Measurements from ENCODE around the gene PCDHGA1.
"Not testable (repeated sequence)": the region's sequence is repeated elsewhere in the genome, so short reads cannot be mapped to it uniquely, and the experiment has no call there.

The PCDHGA1 gene

DNA sequence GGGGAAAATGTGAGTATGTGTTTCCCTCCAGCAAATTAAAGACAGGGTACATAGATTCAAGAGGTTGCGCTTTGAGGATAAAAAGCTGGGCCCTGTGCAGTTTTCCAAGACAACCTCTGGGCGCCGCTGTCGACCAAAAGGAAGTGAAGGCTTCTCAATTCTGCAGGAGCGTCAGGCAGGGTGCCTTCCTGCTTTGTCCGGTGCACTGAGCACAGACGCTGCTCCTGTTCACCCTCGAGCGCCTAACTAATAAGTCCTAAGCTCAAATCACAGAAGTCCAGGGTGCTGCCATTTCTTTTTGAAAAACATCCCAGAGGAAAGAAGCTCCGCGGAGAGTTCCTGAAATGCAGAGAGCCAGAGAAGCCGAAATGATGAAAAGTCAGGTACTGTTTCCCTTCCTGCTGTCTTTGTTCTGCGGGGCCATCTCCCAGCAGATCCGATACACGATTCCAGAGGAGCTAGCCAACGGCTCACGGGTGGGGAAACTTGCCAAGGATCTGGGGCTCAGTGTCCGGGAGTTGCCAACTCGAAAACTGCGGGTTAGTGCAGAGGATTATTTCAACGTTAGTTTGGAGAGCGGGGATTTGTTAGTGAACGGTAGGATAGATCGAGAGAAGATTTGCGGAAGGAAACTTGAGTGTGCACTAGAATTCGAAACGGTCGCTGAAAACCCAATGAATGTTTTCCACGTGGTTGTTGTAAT is 19.8 kb downstream of the PCDHGA1 start, which contains the start of gene PCDHGB1:
PCDHGB1 (plus strand) TSS at position 183 of the 703 bp plus-strand sequence; CDS start at position 345, 162 bp downstream.
- DNase-seq: no peak

DNA sequence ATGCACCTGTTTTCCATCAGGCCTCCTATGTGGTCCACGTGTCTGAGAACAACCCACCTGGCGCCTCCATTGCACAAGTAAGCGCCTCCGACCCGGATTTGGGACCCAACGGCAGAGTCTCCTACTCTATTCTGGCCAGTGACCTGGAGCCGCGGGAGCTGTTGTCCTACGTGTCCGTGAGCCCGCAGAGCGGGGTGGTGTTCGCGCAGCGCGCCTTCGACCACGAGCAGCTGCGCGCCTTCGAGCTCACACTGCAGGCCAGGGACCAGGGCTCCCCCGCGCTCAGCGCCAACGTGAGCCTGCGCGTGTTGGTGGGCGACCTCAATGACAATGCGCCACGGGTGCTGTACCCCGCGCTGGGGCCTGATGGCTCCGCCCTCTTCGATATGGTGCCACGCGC is 21.3 kb downstream of the PCDHGA1 start:
- no peak for DNase-seq

DNA sequence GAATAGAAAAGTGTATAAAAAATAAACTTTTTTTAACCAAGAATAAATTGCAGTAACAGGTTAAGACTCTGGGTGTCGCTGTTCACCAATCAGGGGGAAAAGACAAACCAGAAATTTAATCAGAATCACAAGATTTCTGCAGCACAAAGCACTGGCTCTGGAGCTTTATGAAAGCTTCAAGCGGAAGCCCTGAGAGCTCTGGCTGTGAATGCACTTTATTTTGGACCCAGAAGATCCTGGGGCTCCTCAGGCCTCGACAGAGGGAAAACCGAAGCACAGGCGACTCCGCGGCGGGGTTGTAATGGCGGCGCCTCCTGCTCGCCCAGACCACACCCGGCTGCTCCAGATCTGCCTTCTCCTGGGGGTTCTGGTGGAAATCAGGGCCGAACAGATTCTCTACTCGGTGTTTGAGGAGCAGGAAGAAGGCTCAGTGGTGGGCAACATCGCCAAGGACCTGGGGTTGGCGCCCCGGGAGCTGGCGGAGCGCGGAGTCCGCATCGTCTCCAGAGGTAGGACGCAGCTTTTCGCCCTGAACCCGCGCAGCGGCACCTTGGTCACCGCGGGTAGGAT is 24.7 kb downstream of the PCDHGA1 start, which contains the start of gene PCDHGA4:
PCDHGA4 (plus strand) TSS at position 122 of the 570 bp plus-strand sequence; CDS start at position 209, 87 bp downstream.
- DNase-seq: no peak

DNA sequence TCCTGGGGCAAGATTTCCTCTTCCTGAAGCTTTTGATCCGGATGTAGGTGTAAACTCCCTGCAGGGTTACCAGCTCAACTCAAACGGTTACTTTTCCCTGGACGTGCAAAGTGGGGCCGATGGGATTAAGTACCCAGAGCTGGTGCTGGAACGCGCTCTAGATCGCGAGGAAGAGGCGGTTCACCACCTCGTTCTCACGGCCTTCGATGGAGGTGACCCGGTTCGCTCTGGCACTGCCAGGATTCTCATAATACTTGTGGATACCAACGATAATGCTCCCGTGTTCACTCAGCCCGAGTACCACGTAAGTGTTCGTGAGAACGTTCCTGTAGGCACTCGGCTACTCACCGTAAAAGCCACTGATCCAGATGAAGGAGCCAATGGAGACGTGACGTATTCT is 25.3 kb downstream of the PCDHGA1 start:
- no peak for DNase-seq

DNA sequence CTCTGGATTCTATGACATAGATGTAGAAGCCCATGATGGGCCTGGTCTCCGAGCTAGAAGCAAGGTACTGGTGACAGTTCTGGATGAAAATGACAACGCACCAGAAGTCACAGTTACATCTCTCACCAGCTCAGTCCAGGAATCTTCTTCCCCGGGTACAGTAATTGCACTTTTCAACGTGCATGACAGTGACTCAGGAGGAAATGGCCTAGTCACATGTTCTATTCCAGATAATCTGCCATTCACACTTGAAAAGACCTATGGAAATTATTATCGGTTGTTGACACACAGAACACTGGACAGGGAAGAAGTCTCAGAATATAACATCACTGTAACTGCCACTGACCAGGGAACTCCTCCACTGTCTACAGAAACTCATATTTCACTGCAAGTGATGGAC is 25.8 kb downstream of the PCDHGA1 start:
- DNase-seq: no peak

DNA sequence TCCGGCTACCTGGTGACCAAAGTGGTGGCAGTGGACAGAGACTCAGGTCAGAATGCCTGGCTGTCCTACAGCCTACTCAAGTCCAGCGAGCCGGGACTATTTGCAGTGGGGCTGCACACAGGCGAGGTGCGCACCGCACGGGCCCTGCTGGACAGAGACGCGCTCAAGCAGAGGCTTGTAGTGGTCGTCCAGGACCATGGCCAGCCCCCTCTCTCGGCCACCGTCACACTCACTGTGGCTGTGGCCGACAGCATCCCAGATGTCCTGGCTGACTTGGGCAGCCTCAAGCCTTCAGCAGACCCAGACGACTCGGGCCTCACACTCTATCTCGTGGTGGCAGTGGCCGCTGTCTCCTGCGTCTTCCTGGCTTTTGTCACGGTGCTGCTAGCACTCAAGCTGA is 26.6 kb downstream of the PCDHGA1 start:
- no peak for DNase-seq

DNA sequence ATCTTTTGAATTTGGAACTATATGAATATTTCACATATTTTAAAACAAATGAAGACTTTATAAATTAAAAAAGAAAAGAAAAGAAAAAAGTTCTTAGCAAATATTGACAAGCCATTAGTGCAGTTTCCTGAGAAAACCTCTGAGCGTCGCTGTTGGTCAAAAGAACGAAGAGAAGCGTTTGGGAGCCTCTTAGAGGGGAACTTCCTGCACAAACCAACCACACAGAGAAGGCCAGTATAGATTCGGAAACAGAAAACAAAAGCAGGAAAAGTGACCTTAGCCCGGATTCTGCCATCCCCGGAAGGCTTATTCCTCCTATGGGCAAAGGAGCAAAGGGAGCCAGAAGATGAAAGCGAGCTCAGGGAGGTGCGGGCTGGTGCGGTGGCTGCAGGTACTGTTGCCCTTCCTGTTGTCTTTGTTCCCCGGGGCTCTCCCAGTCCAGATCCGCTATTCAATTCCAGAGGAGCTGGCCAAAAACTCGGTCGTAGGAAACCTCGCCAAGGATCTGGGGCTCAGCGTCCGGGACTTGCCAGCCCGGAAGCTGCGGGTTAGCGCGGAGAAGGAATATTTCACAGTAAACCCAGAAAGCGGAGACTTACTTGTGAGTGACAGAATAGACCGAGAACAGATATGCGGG is 29.6 kb downstream of the PCDHGA1 start, which contains the start of gene PCDHGB2:
PCDHGB2 (plus strand) TSS at position 205 of the 637 bp plus-strand sequence; CDS start at position 347, 142 bp downstream.
- no peak for DNase-seq

DNA sequence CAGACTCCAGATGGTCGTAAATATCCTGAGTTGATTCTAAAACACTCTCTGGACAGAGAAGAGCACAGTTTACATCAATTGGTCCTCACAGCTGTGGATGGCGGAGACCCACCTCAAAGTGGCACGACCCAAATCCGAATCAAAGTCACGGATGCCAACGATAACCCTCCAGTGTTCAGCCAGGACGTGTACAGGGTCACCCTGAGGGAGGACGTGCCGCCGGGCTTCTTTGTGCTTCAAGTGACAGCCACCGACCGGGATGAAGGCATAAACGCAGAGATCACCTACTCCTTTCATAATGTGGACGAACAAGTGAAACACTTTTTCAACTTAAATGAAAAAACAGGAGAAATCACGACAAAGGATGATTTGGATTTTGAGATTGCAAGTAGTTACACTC is 30.4 kb downstream of the PCDHGA1 start:
- no peak for DNase-seq

DNA sequence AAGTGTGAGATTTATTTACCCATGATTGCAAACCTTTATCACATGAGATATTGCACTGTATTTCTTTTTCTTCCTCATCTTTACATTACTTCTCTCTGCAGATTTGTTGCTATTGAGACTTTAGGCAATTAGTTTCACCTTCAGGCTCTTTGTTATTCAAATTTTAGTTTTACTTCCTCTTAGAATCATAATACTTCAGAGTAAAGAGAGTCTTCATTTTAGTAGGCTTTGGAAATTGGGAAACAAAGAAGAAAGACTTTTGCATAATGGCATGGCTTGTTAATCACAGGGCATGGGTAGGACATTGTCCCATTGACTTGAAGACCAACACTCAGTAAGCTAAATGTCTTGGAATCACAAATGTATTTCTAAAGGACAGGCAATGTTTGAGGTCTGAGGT is 32.4 kb downstream of the PCDHGA1 start:
- DNase-seq: no peak

DNA sequence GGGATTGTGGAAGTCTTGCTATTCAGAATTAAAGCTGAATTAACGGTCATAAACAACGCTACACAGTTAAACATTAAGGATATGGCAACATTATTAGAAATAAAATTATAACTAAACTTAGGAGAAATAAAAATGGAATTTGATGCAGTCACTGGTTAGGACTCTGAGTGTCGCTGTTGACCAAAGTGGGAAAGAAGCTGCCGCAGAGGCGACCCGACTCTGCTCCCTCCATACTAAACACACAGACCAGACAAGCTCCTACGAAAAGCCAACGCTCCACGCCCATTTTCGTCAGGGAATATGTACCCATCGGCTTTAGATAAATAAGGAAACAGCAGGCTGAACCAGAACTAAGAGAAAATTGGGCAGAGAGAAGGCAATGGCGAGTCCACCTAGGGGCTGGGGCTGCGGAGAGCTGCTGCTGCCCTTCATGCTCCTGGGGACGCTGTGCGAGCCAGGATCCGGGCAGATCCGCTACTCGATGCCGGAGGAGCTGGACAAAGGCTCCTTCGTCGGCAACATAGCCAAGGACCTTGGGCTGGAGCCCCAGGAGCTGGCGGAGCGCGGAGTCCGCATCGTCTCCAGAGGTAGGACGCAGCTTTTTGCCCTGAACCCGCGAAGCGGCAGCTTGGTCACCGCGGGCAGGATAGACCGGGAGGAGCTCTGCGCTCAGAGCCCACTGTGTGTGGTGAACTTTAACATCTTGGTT is 33.8 kb downstream of the PCDHGA1 start, which contains the start of gene PCDHGA5:
PCDHGA5 (plus strand) TSS at position 211 of the 709 bp plus-strand sequence; CDS start at position 380, 169 bp downstream.
- DNase-seq: no peak

DNA sequence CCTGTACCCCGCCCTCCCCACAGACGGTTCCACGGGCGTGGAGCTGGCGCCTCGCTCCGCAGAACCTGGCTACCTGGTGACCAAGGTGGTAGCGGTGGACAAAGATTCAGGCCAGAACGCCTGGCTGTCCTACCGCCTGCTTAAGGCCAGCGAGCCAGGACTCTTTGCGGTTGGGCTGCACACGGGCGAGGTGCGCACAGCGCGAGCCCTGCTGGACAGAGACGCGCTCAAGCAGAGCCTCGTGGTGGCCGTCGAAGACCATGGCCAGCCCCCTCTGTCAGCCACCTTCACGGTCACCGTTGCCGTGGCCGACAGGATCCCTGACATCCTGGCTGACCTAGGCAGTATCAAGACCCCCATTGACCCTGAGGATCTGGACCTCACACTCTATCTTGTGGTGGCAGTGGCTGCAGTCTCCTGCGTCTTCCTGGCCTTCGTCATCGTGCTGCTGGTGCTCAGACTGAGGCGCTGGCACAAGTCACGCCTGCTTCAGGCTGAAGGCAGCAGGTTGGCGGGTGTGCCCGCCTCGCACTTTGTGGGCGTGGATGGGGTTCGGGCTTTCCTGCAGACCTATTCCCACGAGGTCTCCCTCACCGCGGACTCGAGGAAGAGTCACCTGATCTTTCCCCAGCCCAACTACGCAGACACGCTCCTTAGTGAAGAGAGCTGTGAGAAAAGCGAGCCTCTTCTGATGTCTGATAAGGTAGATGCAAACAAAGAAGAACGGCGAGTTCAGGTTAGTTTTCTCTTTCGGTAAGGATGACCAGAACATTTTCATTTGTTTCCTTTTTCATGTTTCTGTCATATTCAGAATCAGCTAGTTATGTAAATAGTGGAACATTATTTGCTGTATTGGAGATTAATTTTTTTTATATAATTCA is 35.9 kb downstream of the PCDHGA1 start:
- DNase-seq: no peak

DNA sequence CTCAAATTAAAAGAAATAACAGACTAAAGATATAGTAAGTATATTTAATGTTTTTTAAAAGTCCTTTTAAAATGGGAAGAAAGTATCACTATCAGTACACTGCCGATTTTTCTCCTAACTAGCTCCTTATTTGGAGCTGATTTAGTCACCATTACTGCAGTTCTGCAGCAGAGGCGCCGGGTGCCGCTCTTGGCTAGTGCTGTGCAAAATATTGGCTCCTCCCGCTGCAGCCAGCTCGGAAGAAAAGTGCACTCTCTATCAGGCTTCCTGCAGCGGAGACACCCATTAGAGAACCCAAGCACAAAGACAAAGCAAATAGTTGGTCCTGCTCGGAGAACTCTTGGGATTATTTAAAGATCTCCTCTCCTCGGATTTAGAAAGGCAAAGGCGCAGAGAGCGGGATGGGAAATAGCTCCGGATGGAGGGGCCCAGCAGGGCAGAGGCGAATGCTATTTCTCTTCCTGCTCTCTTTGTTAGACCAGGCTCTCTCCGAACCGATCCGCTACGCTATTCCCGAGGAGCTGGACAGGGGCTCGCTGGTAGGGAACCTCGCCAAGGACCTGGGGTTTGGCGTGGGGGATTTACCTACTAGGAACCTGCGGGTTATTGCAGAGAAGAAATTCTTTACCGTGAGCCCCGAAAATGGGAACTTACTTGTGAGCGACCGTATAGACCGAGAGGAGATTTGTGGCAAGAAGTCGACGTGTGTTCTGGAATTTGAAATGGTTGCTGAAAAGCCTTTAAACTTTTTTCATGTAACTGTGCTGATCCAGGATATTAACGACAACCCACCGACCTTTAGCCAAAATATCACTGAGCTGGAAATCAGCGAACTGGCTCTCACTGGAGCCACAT is 39.9 kb downstream of the PCDHGA1 start, which contains the start of gene PCDHGB3:
PCDHGB3 (plus strand) TSS at position 249 of the 855 bp plus-strand sequence; CDS start at position 402, 153 bp downstream.
- DNase-seq: no peak

DNA sequence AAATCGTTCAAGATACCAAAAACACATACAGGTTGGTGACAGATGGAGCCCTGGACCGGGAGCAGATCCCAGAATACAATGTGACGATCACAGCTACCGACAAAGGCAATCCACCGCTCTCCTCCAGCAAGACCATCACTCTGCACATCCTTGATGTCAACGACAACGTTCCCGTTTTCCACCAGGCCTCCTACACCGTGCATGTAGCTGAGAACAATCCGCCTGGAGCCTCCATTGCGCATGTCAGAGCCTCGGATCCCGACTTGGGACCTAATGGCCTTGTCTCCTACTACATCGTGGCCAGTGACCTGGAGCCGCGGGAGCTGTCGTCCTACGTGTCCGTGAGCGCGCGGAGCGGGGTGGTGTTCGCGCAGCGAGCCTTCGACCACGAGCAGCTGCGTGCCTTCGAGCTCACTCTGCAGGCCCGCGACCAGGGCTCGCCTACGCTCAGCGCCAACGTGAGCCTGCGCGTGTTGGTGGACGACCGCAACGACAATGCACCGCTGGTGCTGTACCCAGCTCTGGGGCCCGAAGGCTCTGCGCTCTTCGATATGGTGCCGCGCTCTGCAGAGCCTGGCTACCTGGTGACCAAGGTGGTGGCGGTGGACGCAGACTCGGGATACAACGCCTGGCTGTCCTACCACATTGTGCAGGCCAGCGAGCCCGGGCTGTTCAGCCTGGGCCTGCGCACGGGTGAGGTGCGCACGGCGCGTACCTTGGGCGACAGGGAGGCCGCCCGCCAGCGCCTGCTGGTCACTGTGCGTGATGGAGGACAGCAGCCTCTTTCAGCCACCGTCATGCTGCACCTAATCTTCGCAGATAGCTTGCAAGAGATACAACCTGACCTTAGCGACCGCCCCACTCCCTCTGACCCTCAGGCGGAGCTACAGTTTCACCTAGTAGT is 41.5 kb downstream of the PCDHGA1 start:
- DNase-seq: no peak

DNA sequence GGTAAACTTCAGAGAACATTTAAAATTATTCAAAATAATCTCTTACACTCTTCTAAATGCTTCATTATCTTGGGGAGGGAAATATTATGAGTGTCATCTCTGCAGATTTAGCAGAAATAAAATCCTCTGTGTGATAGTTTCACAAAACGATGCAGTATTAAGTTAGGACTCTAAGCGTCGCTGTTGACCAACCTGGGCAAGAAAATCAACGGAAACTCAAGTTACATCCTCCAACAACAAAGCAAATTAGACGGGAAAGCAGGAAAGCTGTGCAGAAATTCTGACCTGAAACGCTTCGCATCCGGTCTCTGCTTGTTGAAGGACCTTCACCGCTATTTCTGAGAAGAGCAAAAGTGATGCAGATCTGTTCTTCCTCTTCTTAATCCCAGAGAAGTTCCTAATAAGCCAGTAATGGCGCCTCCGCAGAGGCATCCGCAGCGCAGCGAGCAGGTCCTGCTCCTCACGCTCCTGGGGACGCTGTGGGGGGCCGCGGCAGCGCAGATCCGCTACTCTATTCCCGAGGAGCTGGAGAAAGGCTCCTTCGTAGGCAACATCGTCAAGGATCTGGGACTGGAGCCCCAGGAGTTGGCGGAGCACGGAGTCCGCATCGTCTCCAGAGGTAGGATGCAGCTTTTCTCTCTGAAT is 43.5 kb downstream of the PCDHGA1 start, which contains the start of gene PCDHGA6:
PCDHGA6 (plus strand) TSS at position 219 of the 645 bp plus-strand sequence; CDS start at position 412, 193 bp downstream.
- no peak for DNase-seq

DNA sequence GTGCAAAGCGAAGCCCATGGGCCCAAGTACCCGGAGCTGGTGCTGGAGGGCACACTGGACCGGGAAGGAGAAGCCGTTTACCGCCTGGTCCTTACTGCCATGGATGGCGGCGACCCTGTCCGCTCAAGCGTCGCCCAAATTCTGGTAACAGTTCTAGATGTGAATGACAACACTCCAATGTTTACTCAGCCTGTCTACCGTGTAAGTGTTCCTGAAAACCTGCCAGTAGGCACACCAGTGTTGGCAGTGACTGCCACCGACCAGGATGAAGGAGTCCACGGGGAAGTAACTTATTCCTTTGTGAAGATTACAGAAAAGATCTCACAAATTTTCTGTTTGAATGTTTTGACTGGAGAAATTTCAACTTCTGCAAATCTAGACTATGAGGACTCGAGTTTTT is 44.3 kb downstream of the PCDHGA1 start:
- DNase-seq: no peak

DNA sequence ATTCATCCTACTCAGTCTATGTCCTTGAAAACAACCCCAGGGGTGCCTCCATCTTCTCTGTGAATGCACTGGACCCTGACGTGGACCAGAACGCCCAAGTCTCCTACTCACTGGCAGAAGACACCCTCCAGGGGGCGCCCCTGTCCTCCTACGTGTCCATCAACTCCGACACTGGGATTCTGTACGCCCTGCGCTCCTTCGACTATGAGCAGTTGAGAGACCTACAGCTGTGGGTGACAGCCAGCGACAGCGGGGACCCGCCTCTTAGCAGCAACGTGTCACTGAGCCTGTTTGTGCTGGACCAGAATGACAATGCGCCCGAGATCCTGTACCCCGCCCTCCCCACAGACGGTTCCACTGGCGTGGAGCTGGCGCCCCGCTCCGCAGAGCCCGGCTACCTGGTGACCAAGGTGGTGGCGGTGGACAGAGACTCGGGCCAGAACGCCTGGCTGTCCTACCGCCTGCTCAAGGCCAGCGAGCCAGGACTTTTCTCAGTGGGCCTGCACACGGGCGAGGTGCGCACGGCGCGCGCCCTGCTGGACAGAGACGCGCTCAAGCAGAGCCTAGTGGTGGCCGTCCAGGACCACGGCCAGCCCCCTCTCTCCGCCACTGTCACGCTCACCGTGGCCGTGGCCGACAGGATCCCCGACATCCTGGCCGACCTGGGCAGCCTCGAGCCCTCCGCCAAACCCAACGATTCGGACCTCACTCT is 45.3 kb downstream of the PCDHGA1 start:
- not testable (repeated sequence) for DNase-seq

DNA sequence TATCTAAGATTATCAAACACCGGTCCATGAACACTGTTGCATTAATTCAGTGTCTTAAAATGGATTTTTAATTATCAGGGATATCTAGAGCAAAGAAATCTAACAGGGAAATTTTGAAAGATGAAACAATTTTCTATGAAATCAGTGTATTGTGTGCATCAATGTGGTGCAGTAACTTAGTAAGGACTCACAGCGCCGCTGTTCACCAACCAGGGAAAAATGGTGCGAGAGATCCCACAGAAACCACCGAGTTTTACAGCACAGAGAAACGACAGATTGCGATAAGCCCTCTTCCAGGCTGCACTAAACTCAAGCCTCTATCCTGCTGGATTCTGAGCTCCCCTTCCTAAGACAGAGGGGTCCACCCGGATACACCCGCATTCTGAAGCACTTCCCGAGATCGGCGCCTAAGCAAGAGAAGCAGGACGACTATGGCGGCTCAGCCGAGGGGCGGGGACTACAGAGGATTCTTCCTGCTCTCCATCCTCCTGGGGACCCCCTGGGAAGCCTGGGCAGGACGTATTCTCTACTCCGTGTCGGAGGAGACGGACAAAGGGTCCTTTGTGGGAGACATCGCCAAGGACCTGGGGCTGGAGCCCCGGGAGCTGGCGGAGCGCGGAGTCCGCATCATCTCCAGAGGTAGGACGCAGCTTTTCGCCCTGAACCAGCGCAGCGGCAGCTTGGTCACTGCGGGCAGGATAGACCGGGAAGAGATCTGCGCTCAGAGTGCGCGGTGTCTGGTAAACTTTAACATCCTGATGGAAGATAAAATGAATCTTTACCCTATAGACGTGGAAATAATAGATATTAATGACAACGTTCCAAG is 52.4 kb downstream of the PCDHGA1 start, which contains the start of gene PCDHGA7:
PCDHGA7 (plus strand) TSS at position 274 of the 826 bp plus-strand sequence; CDS start at position 432, 158 bp downstream.
- no peak for DNase-seq
